Suprapubic skin (tissue), 4 donors: Measurements from ENCODE around the gene EPHB1.

Source experiments
- CTCF ChIP-seq, 2 donors: fragments of 200-600 bp in 1 of 2; fragments of 450-650 bp in 1 of 2; sonication (generic) in 1 of 2; IDR thresholded peaks; one replicate each; pipeline ENCODE4 v1.5.1; 2016 to 2019; ENCODE audit warnings: antibody characterized with exemption in 2 of 2, mild to moderate bottlenecking in 1 of 2, moderate library complexity in 1 of 2
- EP300 ChIP-seq: sonication (generic); formaldehyde crosslinking; IDR thresholded peaks from one replicate; pipeline ENCODE4 v1.6.1; 2017; ENCODE audit warnings: antibody characterized with exemption
- POLR2A ChIP-seq, 2 donors: fragments of 450-650 bp; IDR thresholded peaks; one replicate each; pipeline ENCODE4 v1.6.1; 2017; ENCODE audit warnings: antibody characterized with exemption in 2 of 2, mild to moderate bottlenecking in 2 of 2, moderate library complexity in 2 of 2
- POLR2AphosphoS5 ChIP-seq, 3 donors: sonication (generic); formaldehyde crosslinking; IDR thresholded peaks; one replicate each; pipeline ENCODE4 v1.6.1; 2017; ENCODE audit warnings: antibody characterized with exemption in 3 of 3

GRCh38 chr3:135082706-135083105 is 287.6 kb downstream of the EPHB1 start:
- TF ChIP-seq CTCF (IDR thresholded peaks at IDR 0.05) (no peak), POLR2A (IDR thresholded peaks at IDR 0.05) (no peak), POLR2AphosphoS5 (IDR thresholded peaks at IDR 0.05) (no peak), EP300 (no peak)
